ENCODE measurements around the gene DAGLA.
A peak's percentile ranks its signal among the peaks of the same experiment; 100 is the strongest.
"Not testable (repeated sequence)": the region's sequence is repeated elsewhere in the genome, so short reads cannot be mapped to it uniquely, and the experiment has no call there.

DAGLA gene

DNA sequence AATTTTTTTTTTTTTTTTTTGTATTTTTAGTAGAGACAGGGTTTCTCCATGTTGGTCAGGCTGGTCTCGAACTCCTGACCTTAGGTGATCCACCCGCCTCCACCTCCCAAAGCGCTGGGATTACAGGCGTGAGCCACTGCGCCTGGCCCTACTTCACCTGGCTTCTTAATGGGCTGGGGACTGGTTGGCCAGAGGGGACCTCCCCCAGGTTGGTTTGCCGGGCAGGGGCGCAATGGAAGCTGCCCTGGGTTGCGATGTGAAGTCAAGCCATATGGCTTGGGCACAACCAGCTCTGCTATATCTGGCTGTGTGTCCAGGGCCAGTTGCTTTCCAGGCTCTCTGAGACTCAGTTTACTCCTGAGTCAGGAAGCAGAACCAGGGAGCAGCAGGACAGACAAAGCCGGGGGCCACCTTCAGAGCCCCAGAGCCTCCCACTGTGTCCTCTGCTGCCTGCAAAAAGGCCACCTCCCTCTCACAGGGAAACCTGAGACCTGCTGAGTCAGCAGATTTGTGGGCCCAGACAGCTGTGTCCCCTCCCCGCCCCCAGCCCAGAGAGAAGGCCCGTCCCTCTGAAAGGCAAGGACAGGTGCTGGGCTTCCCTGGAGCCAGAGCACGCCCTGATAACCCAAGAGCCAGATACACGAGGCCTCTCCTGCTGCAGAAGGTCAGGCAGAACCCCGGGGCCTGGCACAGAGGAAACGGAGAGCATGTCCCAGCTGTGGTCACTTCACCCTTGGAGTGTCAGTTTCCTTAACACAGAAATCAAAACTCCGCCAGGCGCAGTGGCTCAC lies 29.2 kb upstream of the DAGLA start:
- H3K27ac ChIP-seq, result no peak overlapping the region
- TF ChIP-seq, protein P1, sequence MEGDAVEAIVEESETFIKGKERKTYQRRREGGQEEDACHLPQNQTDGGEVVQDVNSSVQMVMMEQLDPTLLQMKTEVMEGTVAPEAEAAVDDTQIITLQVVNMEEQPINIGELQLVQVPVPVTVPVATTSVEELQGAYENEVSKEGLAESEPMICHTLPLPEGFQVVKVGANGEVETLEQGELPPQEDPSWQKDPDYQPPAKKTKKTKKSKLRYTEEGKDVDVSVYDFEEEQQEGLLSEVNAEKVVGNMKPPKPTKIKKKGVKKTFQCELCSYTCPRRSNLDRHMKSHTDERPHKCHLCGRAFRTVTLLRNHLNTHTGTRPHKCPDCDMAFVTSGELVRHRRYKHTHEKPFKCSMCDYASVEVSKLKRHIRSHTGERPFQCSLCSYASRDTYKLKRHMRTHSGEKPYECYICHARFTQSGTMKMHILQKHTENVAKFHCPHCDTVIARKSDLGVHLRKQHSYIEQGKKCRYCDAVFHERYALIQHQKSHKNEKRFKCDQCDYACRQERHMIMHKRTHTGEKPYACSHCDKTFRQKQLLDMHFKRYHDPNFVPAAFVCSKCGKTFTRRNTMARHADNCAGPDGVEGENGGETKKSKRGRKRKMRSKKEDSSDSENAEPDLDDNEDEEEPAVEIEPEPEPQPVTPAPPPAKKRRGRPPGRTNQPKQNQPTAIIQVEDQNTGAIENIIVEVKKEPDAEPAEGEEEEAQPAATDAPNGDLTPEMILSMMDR (IDR thresholded peaks at IDR 0.05), result no peak

DNA sequence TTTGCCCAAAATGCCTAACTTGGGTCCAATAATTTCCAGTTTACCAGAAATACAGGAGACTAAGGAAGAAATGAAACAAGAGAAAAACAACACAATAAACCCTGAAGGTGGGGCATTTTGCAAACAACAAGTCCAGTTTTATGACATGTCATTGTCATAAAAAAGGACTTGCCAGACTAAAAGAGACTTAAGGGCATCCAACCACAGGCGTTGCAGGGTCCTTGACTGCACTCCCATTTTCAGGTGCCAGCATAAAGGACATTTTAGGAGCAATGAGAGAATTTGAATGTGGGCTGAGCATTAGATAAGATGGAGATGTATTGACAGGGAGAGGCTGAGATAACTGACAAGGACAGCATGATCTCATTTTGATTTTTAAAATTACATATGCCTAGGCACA lies 28.1 kb upstream of the DAGLA start:
- Histone ChIP-seq H3K4me3 (no peak overlapping the region), H3K27me3 (peaks cover 0 to 36% of the 10 kb centered on the region in 2 donors), H3K9me3 (no peaks in the 10 kb centered on the region), H3K4me1 (no peaks in the 10 kb centered on the region), H3K27ac (no peak overlapping the region), H3K36me3 (no peaks in the 10 kb centered on the region)
- no peak for DNase-seq
- intact Hi-C loops (cut with DNase I; ENCODE audit: low total_unique reads), result no loop called here
- TF ChIP-seq, protein P1 (IDR thresholded peaks at IDR 0.05), result no peak

More for the DNA sequence above, 29.2 kb upstream of the DAGLA start:
- intact Hi-C loops (cut with DNase I; ENCODE audit: low total_unique reads), result no loop called here
- H3K36me3 ChIP-seq, result no peaks in the 10 kb centered on the region
- DNase-seq, result no peak
- H3K9me3 ChIP-seq, result no peaks in the 10 kb centered on the region
- no peak overlapping the region for H3K4me3 ChIP-seq
- H3K4me1 ChIP-seq, result no peaks in the 10 kb centered on the region
- H3K27me3 ChIP-seq, result peaks cover 0 to 36% of the 10 kb centered on the region in 2 donors

DNA sequence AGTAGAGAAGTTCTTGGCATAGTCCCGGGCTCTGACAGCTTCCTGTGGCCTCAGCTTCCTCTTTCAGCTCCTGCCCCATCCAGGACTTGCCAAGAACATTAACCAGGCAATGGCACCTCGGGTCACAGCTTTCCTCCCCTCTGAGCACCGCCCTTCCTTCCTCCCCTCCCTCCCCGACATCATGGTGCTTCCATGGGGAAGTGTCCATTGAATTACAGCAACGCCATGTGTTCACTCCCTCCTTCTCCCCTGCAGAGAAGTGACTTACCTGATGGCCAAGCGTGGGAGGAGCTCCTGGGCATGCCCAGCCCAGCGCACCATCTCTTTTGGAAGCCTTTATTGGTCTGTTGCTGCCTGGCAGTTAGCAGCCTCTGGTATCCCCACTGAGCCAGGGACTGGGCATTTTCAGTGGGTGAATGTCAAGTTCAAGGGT lies 25.8 kb upstream of the DAGLA start:
- Histone ChIP-seq H3K4me3 (no peak overlapping the region), H3K36me3 (no peaks in the 10 kb centered on the region), H3K9me3 (no peaks in the 10 kb centered on the region), H3K4me1 (no peaks in the 10 kb centered on the region), H3K27ac (no peak overlapping the region), H3K27me3 (peaks cover 0 to 37% of the 10 kb centered on the region in 2 donors)
- TF ChIP-seq, protein P1 (IDR thresholded peaks at IDR 0.05), result no peak
- intact Hi-C loops (cut with DNase I; ENCODE audit: low total_unique reads), result no loop called here
- DNase-seq, result peak; percentile 66 to 75

DNA sequence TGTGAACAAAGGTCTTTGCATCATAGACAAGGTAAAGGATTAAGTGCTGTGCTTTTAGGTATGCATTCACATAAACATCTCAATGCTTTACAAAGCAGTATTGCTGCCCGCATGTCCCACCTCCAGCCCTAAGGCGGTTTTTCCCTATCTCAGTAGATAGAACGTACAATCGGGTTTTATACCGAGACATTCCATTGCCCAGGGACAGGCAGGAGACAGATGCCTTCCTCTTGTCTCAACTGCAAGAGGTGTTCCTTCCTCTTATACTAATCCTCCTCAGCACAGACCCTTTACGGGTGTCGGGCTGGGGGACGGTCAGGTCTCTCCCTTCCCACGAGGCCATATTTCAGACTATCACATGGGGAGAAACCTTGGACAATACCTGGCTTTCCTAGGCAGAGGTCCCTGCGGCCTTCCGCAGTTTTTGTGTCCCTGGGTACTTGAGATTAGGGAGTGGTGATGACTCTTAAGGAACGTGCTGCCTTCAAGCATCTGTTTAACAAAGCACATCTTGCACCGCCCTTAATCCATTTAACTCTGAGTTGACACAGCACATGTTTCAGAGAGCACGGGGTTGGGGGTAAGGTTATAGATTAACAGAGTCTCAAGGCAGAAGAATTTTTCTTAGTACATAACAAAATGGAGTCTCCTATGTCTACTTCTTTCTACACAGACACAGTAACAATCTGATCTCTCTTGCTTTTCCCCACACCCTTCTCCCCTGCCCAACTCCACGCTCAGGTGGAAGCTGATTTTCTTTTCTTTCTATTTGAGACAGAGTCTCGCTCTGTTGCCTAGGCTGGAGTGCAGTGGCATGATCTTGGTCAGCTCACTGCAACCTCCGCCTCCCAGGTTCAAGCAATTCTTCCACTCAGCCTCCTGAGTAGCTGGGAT lies 24.7 kb upstream of the DAGLA start:
- H3K4me3 ChIP-seq; H3K9me3 ChIP-seq; H3K36me3 ChIP-seq; intact Hi-C loops (cut with DNase I; ENCODE audit: low total_unique reads); H3K27ac ChIP-seq; H3K4me1 ChIP-seq; DNase-seq: not testable (repeated sequence)
- peaks cover 0 to 43% of the 10 kb centered on the region in 2 donors for H3K27me3 ChIP-seq

DNA sequence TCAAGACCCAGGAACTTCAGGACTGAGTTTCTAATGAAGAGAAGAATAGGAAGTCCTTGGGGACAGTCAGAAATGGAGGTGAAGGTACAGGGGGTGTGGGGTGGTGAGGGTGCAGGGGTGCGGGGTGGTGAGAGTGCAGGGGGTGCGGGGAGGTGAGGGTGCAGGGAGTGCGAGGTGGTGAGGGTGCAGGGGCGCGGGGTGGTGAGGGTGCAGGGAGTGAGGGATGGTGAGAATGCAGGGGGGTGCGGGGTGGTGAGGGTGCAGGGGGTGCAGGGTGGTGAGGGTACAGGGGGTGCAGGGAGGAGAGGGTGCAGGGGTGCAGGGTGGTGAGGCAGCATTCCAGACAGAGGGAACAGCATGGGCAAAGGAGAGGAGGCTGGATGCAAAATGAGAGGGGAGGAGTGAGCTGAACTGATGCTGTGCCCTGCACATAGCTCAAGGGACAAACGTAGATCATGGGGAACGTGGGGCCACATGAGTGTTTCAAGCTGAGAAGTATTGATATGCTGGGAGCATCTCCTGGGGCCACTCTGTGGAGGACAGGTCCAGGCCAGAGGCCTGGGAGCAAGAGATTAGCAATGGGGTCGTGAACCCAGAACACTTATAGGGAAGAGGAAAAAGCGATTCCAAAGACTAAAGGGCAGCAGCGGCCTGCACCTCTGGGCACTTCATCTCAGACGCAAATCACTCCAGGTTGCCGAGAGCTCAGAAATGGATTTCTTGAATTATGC lies 23.7 kb upstream of the DAGLA start:
- DNase-seq, result no peak
- Histone ChIP-seq H3K27me3 (peaks cover 0 to 35% of the 10 kb centered on the region in 2 donors), H3K9me3 (no peaks in the 10 kb centered on the region), H3K4me1 (no peaks in the 10 kb centered on the region), H3K4me3 (no peak overlapping the region), H3K27ac (no peak overlapping the region), H3K36me3 (no peaks in the 10 kb centered on the region)
- TF ChIP-seq, protein P1 (IDR thresholded peaks at IDR 0.05), result no peak
- intact Hi-C loops (cut with DNase I; ENCODE audit: low total_unique reads), result no loop called here

Data from tibial artery (tissue), 4 donors.